SK-N-SH treated with all-trans-retinoic acid at 6 μM for 48 hours (cell line): ENCODE data around the gene MAPK9.

ENCODE experiments used
- ATAC-seq: fragments of 200-7000 bp; cut with Tn5 transposase; 3 replicates; pipeline ENCODE4 v1.9.1; 2020; ENCODE audit warnings: mild to moderate bottlenecking, moderate library complexity
- ARNTL ChIP-seq: fragments of 450-650 bp; formaldehyde crosslinking; IDR thresholded peaks from 2 replicates; pipeline ENCODE4 v1.5.0; 2020; ENCODE audit warnings: low read depth, mild to moderate bottlenecking, moderate library complexity, borderline replicate concordance
- BACH2 ChIP-seq: fragments of 250-450 bp; sonication (Bioruptor Pico); IDR thresholded peaks from 2 replicates; pipeline ENCODE4 v1.9.0; 2021; ENCODE audit warnings: mild to moderate bottlenecking, borderline replicate concordance
- CSDC2 ChIP-seq: fragments of 250-450 bp; sonication (Bioruptor Pico); IDR thresholded peaks from 2 replicates; pipeline ENCODE4 v1.5.0; 2020; ENCODE audit warnings: mild to moderate bottlenecking, moderate library complexity
- ESRRG ChIP-seq: fragments of 250-450 bp; sonication (Bioruptor Pico); IDR thresholded peaks from 2 replicates; pipeline ENCODE4 v1.6.1; 2021; ENCODE audit warnings: mild to moderate bottlenecking
- GLIS3 ChIP-seq: fragments of 250-450 bp; sonication (Bioruptor Pico); IDR thresholded peaks from 2 replicates; pipeline ENCODE4 v1.5.0; 2020; ENCODE audit warnings: mild to moderate bottlenecking, moderate library complexity
- ISL1 ChIP-seq: fragments of 250-450 bp; sonication (Bioruptor Pico); IDR thresholded peaks from 2 replicates; pipeline ENCODE4 v2.1.2; 2022; ENCODE audit warnings: mild to moderate bottlenecking, moderate library complexity
- OSR1 ChIP-seq: fragments of 250-450 bp; sonication (Bioruptor Pico); IDR thresholded peaks from 2 replicates; pipeline ENCODE4 v1.8.0; 2022; ENCODE audit warnings: moderate library complexity, mild to moderate bottlenecking, inconsistent platforms
- PPARA ChIP-seq: fragments of 250-450 bp; sonication (Bioruptor Pico); IDR thresholded peaks from 2 replicates; pipeline ENCODE4 v1.5.0; 2020; ENCODE audit warnings: mild to moderate bottlenecking, borderline replicate concordance
- RARB ChIP-seq: fragments of 250-450 bp; sonication (Bioruptor Pico); IDR thresholded peaks from 2 replicates; pipeline ENCODE4 v1.8.0; 2021; ENCODE audit warnings: mild to moderate bottlenecking, moderate library complexity
- SNAI2 ChIP-seq: fragments of 250-450 bp; sonication (Bioruptor Pico); IDR thresholded peaks from 2 replicates; pipeline ENCODE4 v1.5.0; 2020; ENCODE audit warnings: mild to moderate bottlenecking, moderate library complexity
- TOX ChIP-seq: fragments of 250-450 bp; sonication (Bioruptor Pico); IDR thresholded peaks from 2 replicates; pipeline ENCODE4 v1.8.0; 2021; ENCODE audit warnings: mild to moderate bottlenecking, moderate library complexity, borderline replicate concordance
- ZC3H10 ChIP-seq: fragments of 250-450 bp; sonication (Bioruptor Pico); IDR thresholded peaks from 2 replicates; pipeline ENCODE4 v1.5.1; 2021; ENCODE audit warnings: mild to moderate bottlenecking, moderate library complexity
- ZFP3 ChIP-seq: fragments of 250-450 bp; sonication (Bioruptor Pico); IDR thresholded peaks from 2 replicates; pipeline ENCODE4 v1.5.0; 2020; ENCODE audit warnings: mild to moderate bottlenecking, moderate library complexity
- ZNF565 ChIP-seq: fragments of 450-650 bp; formaldehyde crosslinking; conservative IDR thresholded peaks from 2 replicates; pipeline ENCODE4 v1.5.0; 2020; ENCODE audit warnings: low read depth, mild to moderate bottlenecking, moderate library complexity
- ZNF70 ChIP-seq: fragments of 450-650 bp; formaldehyde crosslinking; IDR thresholded peaks from 2 replicates; pipeline ENCODE4 v1.5.0; 2020; ENCODE audit warnings: mild to moderate bottlenecking, moderate library complexity
- ZNF8 ChIP-seq: fragments of 450-650 bp; formaldehyde crosslinking; IDR thresholded peaks from 2 replicates; pipeline ENCODE4 v1.5.0; 2020; ENCODE audit warnings: mild to moderate bottlenecking, moderate library complexity
- TF ChIP-seq, protein P1 (sequence below): fragments of 250-450 bp; sonication (Bioruptor Pico); IDR thresholded peaks from 2 replicates; pipeline ENCODE4 v1.8.0; 2021; ENCODE audit warnings: low read depth, mild to moderate bottlenecking, moderate library complexity, borderline replicate concordance
- TF ChIP-seq, protein P2 (sequence below): fragments of 250-450 bp; sonication (Bioruptor Pico); IDR thresholded peaks from 2 replicates; pipeline ENCODE4 v1.5.1; 2021; ENCODE audit warnings: mild to moderate bottlenecking, moderate library complexity
- TF ChIP-seq, protein P3 (sequence below): fragments of 250-450 bp; sonication (Bioruptor Pico); IDR thresholded peaks from 2 replicates; pipeline ENCODE4 v1.8.0; 2020; ENCODE audit warnings: mild to moderate bottlenecking, moderate library complexity, borderline replicate concordance
- TF ChIP-seq, protein P4 (sequence below): fragments of 250-450 bp; sonication (Bioruptor Pico); IDR thresholded peaks from 2 replicates; pipeline ENCODE4 v1.5.0; 2020; ENCODE audit warnings: mild to moderate bottlenecking, moderate library complexity
- TF ChIP-seq, protein P5 (sequence below): fragments of 250-450 bp; sonication (Bioruptor Pico); IDR thresholded peaks from 2 replicates; pipeline ENCODE4 v1.5.1; 2020; ENCODE audit warnings: low read depth, mild to moderate bottlenecking, moderate library complexity

Gene MAPK9

DNA sequence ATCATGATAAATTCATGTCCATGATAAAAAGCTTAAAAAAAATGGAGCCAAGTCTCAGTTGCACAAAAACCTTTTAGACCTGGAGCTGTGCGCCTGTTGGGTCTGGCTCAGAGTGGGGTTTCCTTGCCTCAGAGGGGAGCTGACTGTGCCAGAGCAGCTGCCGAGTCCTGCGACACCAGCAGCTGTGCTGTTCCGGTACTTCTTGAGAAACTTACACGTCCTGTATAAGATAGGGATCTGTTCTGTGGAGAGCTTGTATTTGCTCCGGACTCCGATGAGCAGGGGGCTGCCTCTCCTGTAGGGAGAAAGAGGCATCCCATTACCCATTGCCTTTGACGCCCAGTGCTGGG lies 32.7 kb upstream of the MAPK9 start:
- ATAC-seq = no peak
- TF ChIP-seq, protein P1, sequence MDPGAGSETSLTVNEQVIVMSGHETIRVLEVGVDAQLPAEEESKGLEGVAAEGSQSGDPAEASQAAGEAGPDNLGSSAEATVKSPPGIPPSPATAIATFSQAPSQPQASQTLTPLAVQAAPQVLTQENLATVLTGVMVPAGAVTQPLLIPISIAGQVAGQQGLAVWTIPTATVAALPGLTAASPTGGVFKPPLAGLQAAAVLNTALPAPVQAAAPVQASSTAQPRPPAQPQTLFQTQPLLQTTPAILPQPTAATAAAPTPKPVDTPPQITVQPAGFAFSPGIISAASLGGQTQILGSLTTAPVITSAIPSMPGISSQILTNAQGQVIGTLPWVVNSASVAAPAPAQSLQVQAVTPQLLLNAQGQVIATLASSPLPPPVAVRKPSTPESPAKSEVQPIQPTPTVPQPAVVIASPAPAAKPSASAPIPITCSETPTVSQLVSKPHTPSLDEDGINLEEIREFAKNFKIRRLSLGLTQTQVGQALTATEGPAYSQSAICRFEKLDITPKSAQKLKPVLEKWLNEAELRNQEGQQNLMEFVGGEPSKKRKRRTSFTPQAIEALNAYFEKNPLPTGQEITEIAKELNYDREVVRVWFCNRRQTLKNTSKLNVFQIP (CRISPR knock-in tag) = no peak
- TF ChIP-seq, protein P2, sequence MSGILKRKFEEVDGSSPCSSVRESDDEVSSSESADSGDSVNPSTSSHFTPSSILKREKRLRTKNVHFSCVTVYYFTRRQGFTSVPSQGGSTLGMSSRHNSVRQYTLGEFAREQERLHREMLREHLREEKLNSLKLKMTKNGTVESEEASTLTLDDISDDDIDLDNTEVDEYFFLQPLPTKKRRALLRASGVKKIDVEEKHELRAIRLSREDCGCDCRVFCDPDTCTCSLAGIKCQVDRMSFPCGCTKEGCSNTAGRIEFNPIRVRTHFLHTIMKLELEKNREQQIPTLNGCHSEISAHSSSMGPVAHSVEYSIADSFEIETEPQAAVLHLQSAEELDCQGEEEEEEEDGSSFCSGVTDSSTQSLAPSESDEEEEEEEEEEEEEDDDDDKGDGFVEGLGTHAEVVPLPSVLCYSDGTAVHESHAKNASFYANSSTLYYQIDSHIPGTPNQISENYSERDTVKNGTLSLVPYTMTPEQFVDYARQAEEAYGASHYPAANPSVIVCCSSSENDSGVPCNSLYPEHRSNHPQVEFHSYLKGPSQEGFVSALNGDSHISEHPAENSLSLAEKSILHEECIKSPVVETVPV (CRISPR knock-in tag) = no peak
- TF ChIP-seq, protein P3, sequence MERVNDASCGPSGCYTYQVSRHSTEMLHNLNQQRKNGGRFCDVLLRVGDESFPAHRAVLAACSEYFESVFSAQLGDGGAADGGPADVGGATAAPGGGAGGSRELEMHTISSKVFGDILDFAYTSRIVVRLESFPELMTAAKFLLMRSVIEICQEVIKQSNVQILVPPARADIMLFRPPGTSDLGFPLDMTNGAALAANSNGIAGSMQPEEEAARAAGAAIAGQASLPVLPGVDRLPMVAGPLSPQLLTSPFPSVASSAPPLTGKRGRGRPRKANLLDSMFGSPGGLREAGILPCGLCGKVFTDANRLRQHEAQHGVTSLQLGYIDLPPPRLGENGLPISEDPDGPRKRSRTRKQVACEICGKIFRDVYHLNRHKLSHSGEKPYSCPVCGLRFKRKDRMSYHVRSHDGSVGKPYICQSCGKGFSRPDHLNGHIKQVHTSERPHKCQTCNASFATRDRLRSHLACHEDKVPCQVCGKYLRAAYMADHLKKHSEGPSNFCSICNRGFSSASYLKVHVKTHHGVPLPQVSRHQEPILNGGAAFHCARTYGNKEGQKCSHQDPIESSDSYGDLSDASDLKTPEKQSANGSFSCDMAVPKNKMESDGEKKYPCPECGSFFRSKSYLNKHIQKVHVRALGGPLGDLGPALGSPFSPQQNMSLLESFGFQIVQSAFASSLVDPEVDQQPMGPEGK = no peak
- TF ChIP-seq PPARA (CRISPR knock-in tag) = no peak

DNA sequence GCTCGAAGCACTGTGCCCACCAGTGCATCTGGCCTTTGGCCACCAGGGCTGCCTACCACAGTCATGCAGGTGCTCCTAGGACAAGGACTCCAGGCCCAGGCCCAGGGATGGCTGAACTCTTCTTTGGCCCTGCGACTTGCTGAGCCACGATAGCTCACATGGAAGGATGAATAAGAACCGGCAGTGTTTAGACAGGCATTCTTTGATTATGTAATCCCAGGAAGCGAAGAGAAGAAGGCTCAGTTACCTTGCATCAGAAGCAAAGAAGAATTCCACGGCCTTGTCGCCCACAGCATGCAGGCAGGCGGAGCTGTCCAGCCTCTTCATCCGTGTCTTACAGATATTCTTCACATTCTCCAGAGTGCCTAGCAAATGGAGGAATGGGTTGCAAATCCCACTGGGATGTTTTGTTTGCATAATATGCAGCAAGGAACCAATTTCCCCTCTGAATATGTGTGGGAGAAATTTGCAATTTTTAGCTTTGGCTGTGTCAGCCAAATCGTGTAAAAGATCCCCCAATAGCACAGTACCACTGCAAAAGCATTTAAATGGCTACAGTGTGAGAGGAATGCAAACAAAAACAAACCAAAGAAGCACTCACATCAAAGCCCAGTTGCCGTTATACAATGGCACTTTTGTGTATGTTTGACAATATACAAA lies 32.2 kb upstream of the MAPK9 start:
- no peak for ATAC-seq
- TF ChIP-seq, protein P3 = no peak
- TF ChIP-seq ISL1 (CRISPR knock-in tag) = no peak
- TF ChIP-seq ESRRG (CRISPR knock-in tag) = no peak
- TF ChIP-seq, protein P1 (CRISPR knock-in tag) = no peak
- TF ChIP-seq ZNF8 = no peak
- TF ChIP-seq, protein P4, sequence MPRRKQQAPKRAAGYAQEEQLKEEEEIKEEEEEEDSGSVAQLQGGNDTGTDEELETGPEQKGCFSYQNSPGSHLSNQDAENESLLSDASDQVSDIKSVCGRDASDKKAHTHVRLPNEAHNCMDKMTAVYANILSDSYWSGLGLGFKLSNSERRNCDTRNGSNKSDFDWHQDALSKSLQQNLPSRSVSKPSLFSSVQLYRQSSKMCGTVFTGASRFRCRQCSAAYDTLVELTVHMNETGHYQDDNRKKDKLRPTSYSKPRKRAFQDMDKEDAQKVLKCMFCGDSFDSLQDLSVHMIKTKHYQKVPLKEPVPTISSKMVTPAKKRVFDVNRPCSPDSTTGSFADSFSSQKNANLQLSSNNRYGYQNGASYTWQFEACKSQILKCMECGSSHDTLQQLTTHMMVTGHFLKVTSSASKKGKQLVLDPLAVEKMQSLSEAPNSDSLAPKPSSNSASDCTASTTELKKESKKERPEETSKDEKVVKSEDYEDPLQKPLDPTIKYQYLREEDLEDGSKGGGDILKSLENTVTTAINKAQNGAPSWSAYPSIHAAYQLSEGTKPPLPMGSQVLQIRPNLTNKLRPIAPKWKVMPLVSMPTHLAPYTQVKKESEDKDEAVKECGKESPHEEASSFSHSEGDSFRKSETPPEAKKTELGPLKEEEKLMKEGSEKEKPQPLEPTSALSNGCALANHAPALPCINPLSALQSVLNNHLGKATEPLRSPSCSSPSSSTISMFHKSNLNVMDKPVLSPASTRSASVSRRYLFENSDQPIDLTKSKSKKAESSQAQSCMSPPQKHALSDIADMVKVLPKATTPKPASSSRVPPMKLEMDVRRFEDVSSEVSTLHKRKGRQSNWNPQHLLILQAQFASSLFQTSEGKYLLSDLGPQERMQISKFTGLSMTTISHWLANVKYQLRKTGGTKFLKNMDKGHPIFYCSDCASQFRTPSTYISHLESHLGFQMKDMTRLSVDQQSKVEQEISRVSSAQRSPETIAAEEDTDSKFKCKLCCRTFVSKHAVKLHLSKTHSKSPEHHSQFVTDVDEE (CRISPR knock-in tag) = no peak
- TF ChIP-seq, protein P2 (CRISPR knock-in tag) = no peak
- no peak for TF ChIP-seq RARB (CRISPR knock-in tag)
- TF ChIP-seq ARNTL = no peak

DNA sequence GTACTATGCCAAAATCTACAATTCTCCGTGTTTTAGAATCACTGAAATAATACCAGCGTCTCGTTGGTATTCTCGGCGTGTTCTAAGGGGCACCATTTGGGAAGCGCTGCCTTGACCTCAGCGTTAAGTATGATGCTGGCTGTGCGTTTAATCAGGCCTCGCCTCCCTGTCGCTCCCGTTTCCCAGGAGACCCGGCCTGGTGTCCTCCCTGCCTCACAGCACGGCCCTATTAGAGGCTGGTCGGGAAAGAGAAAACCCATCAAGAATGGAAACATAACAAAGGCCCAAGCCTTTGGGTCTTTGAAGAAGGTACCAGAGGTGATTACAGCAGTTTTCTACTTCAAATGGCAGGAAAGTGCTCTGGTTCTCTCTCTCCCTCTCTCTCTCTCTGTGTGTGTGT lies 31.3 kb upstream of the MAPK9 start:
- ATAC-seq = no peak
- TF ChIP-seq SNAI2 (CRISPR knock-in tag) = no peak
- no peak for TF ChIP-seq BACH2 (CRISPR knock-in tag)
- no peak for TF ChIP-seq PPARA (CRISPR knock-in tag)
- no peak for TF ChIP-seq ZNF8
- no peak for TF ChIP-seq ESRRG (CRISPR knock-in tag)
- no peak for TF ChIP-seq OSR1 (CRISPR knock-in tag)
- TF ChIP-seq, protein P5, sequence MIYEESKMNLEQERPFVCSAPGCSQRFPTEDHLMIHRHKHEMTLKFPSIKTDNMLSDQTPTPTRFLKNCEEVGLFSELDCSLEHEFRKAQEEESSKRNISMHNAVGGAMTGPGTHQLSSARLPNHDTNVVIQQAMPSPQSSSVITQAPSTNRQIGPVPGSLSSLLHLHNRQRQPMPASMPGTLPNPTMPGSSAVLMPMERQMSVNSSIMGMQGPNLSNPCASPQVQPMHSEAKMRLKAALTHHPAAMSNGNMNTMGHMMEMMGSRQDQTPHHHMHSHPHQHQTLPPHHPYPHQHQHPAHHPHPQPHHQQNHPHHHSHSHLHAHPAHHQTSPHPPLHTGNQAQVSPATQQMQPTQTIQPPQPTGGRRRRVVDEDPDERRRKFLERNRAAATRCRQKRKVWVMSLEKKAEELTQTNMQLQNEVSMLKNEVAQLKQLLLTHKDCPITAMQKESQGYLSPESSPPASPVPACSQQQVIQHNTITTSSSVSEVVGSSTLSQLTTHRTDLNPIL (CRISPR knock-in tag) = no peak
- TF ChIP-seq, protein P1 (CRISPR knock-in tag) = no peak
- no peak for TF ChIP-seq ZNF565 (CRISPR knock-in tag)
- TF ChIP-seq ZFP3 (CRISPR knock-in tag) = no peak
- no peak for TF ChIP-seq ISL1 (CRISPR knock-in tag)
- no peak for TF ChIP-seq CSDC2 (CRISPR knock-in tag)
- no peak for TF ChIP-seq TOX
- TF ChIP-seq ARNTL = no peak
- no peak for TF ChIP-seq ZC3H10 (CRISPR knock-in tag)
- no peak for TF ChIP-seq GLIS3 (CRISPR knock-in tag)
- no peak for TF ChIP-seq ZNF70 (CRISPR knock-in tag)
